CD4-positive, alpha-beta T cell (primary cell): Measurements from ENCODE around the gene INAVA. TPM values are rescaled to one million over a fixed set of nuclear protein-coding genes. Genes with fewer than 3 reads are reported as not detected.

Experiments
- ATAC-seq: fragments of 200-7000 bp; cut with Tn5 transposase; one replicate; pipeline ENCODE4 v1.10.0; 2022; ENCODE audit warnings: mild to moderate bottlenecking; ENCODE audit not compliant: poor library complexity
- CTCF ChIA-PET: fragments of 350-600 bp; sonication (Branson Sonifier 250); formaldehyde crosslinking; loops from one replicate; lab custom pipeline; 2021; ENCODE audit warnings: antibody characterized with exemption, inconsistent platforms; lab: Charles Lee
- POLR2A ChIA-PET: fragments of 350-600 bp; sonication (Branson Sonifier 250); formaldehyde crosslinking; loops from one replicate; lab custom pipeline; 2021; ENCODE audit warnings: antibody characterized with exemption, inconsistent platforms; lab: Charles Lee
- DNase-seq, 14 experiments: peaks; one replicate each; pipeline ENCODE4 v3.0.0-alpha.2; 2013 to 2020; ENCODE audit warnings: mixed read lengths in 2 of 14
- H3K27ac ChIP-seq, 2 donors: one replicate each; pipeline versions ENCODE4 v1.5.1 to v1.7.0; 2013; ENCODE audit warnings: low read length in 2 of 2, low read depth in 1 of 2, mild to moderate bottlenecking in 1 of 2
- H3K27me3 ChIP-seq, 2 experiments: 1 replicate in 1 of 2; 2 replicates in 1 of 2; pipeline versions ENCODE4 v1.6.1 to v1.7.0; 2013; ENCODE audit warnings: low read length in 2 of 2, control low read depth in 1 of 2, mild to moderate bottlenecking in 1 of 2, moderate library complexity in 1 of 2; ENCODE audit not compliant: insufficient read depth in 2 of 2, control insufficient read depth in 1 of 2
- H3K36me3 ChIP-seq: one replicate; pipeline ENCODE4 v1.6.1; 2013; ENCODE audit warnings: low read length, control low read depth; ENCODE audit not compliant: insufficient read depth
- H3K4me1 ChIP-seq: one replicate; pipeline ENCODE4 v1.6.1; 2013; ENCODE audit warnings: low read length, control low read depth; ENCODE audit not compliant: insufficient read depth
- H3K4me3 ChIP-seq: one replicate; pipeline ENCODE4 v1.5.1; 2013; ENCODE audit warnings: mild to moderate bottlenecking, low read length, moderate library complexity
- H3K9me3 ChIP-seq, 2 experiments: 1 replicate in 1 of 2; 2 replicates in 1 of 2; pipeline versions ENCODE4 v1.6.1 to v1.7.0; 2013; ENCODE audit warnings: low read length in 2 of 2, mild to moderate bottlenecking in 2 of 2, control low read depth in 1 of 2, moderate library complexity in 1 of 2; ENCODE audit not compliant: control insufficient read depth in 1 of 2, insufficient read depth in 1 of 2
- H3K27ac Mint-ChIP-seq: one replicate; pipeline ENCODE4 v1.8.0; 2020; ENCODE audit warnings: mixed read lengths
- H3K27me3 Mint-ChIP-seq: one replicate; pipeline ENCODE4 v1.8.0; 2021; ENCODE audit warnings: mixed read lengths
- H3K36me3 Mint-ChIP-seq: one replicate; pipeline ENCODE4 v1.8.0; 2021; ENCODE audit warnings: low read depth, mixed read lengths
- H3K4me1 Mint-ChIP-seq: one replicate; pipeline ENCODE4 v1.8.0; 2021; ENCODE audit warnings: low read depth, mixed read lengths
- H3K4me3 Mint-ChIP-seq: one replicate; pipeline ENCODE4 v1.8.0; 2020; ENCODE audit warnings: mild to moderate bottlenecking, mixed read lengths
- H3K9me3 Mint-ChIP-seq: one replicate; pipeline ENCODE4 v1.8.0; 2020; ENCODE audit warnings: mixed read lengths
- CTCF ChIP-seq: fragments of 200-600 bp; IDR thresholded peaks from one replicate; pipeline ENCODE4 v1.8.0; 2022; ENCODE audit warnings: antibody characterized with exemption, mild to moderate bottlenecking
- intact Hi-C, 2 experiments: fragments of 100-400 bp; cut with DNase I in 1 of 2; cut with micrococcal nuclease in 1 of 2; formaldehyde crosslinking; loops; one replicate each; pipeline versions ENCODE4 v1.15.1 to v1.9.0; 2023 to 2025; cut with DNase I, micrococcal nuclease
- total RNA-seq, 174 experiments: library from RNA in 2 of 174; stranded (reverse) in 2 of 174; gene quantifications; one replicate each; pipeline ENCODE4 v1.2.3 and lab custom pipeline; 2021 to 2026

INAVA gene
- total RNA-seq, 2 experiments from 2014 or later = 0.22 TPM; not detected in 1

DNA sequence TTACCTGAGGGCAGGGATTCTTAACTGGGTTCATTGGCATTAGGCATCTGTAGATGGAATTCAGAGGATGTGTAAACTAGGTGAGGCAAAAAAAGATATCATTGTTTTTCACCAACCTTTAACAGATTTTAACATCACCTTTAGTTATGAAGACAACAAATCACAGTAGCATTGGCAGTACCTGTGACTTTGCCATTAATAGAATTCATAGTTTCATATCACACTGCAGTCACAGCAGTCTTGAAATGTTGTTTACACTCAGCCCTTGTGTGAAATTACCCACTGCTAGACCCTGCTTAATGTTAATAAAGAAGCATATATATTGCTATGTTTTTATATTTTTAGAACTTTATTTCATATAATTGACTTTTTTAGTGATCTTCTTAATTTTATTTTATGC is 1.7 kb upstream of the INAVA start:
- POLR2A ChIA-PET = interaction anchor here (0.9 kb wide), 1 partner anchor 17 kb away, joined by 3 read pairs; no protein-coding TSS in a partner anchor
- no peak for ATAC-seq

GRCh38 chr1:200893411-200893901 is 1.2 kb upstream of the INAVA start:
- H3K4me3 Mint-ChIP-seq = no peak overlapping the region
- Histone ChIP-seq H3K27ac (no peak overlapping the region), H3K9me3 (no peaks in the 10 kb centered on the region), H3K4me1 (peaks cover 37% of the 10 kb centered on the region), H3K27me3 (peaks cover 7 to 24% of the 10 kb centered on the region in 2 experiments), H3K36me3 (no peaks in the 10 kb centered on the region), H3K4me3 (no peak overlapping the region)
- ATAC-seq (no peak), DNase-seq (no peak)
- no peak overlapping the region for H3K27ac Mint-ChIP-seq
- H3K36me3 Mint-ChIP-seq = no peaks in the 10 kb centered on the region
- ChIA-PET POLR2A (interaction anchor here (0.9 kb wide), 1 partner anchor 18 kb away, joined by 3 read pairs; no protein-coding TSS in a partner anchor), CTCF (no interaction called here)
- TF ChIP-seq CTCF = no peak
- intact Hi-C loops = no loop called here
- H3K4me1 Mint-ChIP-seq = peaks cover 36% of the 10 kb centered on the region
- H3K9me3 Mint-ChIP-seq = no peaks in the 10 kb centered on the region
- H3K27me3 Mint-ChIP-seq = peaks cover 18% of the 10 kb centered on the region

More for the DNA sequence above, 1.7 kb upstream of the INAVA start:
- Histone ChIP-seq H3K4me1 (peaks cover 42% of the 10 kb centered on the region), H3K27me3 (peaks cover 7 to 24% of the 10 kb centered on the region in 2 experiments), H3K4me3 (no peak overlapping the region), H3K36me3 (no peaks in the 10 kb centered on the region), H3K27ac (no peak overlapping the region), H3K9me3 (no peaks in the 10 kb centered on the region)
- Mint-ChIP-seq H3K27ac (no peak overlapping the region), H3K4me3 (peak overlapping the region; percentile 30), H3K27me3 (peaks cover 18% of the 10 kb centered on the region), H3K36me3 (no peaks in the 10 kb centered on the region), H3K4me1 (peaks cover 41% of the 10 kb centered on the region), H3K9me3 (no peaks in the 10 kb centered on the region)
- intact Hi-C loops = no loop called here
- TF ChIP-seq CTCF = no peak
- no peak for DNase-seq
- CTCF ChIA-PET = no interaction called here

DNA sequence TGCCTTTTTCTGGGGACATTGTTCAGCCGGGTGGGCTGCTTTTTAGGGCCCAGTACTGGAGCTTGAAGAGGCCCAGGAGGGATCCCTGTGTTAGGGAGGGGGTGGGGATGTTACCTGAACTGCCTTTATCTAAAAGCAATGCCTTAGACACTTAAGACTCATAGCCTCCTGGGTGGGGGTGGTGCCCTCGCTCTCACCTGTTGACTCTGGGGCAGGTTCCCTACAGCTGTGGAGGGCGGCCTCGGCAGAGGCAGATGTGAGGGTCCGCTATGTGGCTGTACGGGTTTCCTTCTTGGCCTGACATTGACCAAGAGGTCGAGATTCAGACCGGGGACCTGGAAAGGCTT is 716 bp downstream of the INAVA start:
- CTCF ChIA-PET = no interaction called here
- Mint-ChIP-seq H3K27ac (no peak overlapping the region), H3K36me3 (no peaks in the 10 kb centered on the region), H3K4me1 (peaks cover 16% of the 10 kb centered on the region), H3K4me3 (no peak overlapping the region), H3K27me3 (peaks cover 18% of the 10 kb centered on the region), H3K9me3 (no peaks in the 10 kb centered on the region)
- H3K4me1 ChIP-seq = peaks cover 18% of the 10 kb centered on the region
- TF ChIP-seq CTCF = no peak
- H3K4me3 ChIP-seq = no peak overlapping the region
- no peaks in the 10 kb centered on the region for H3K9me3 ChIP-seq
- H3K36me3 ChIP-seq = no peaks in the 10 kb centered on the region
- POLR2A ChIA-PET = no interaction called here
- H3K27ac ChIP-seq = no peak overlapping the region
- peaks cover 7 to 24% of the 10 kb centered on the region in 2 experiments for H3K27me3 ChIP-seq
- DNase-seq = no peak
- no peak for ATAC-seq
- intact Hi-C loops = no loop called here
